HG03095 (cell line): ENCODE data around the gene MSI2.

Experiments
- ATAC-seq: cut with Tn5 transposase; IDR thresholded peaks from one replicate; pipeline ENCODE4 v1.9.1; 2021; ENCODE audit warnings: moderate library complexity; ENCODE audit not compliant: unreplicated experiment

The MSI2 gene

DNA sequence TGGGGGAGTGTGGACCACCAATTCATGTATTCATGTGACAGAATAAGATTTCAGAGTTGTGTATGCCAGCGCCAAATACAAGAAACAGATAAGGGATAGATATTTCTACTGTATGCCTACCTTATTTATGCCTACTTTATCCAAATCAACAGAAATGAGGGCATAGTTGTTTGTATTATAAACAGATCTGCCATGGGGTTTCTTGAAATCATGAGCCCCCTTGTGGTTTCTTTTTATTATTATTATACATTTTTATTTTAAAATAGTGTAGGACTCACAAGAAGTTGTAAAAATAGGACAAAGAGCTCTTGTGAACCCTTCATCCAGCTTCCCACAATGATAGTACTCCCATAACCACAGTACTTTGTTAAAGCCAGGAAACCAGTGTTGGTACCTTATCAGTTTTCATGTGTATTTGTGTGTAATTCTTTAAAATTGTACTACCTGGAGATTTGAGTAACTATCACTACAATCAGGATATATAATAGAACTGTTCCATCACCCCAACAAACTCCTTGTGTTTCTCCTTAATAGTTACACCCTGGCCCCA, 259.4 kb downstream of the MSI2 start:
- no peak for ATAC-seq

DNA sequence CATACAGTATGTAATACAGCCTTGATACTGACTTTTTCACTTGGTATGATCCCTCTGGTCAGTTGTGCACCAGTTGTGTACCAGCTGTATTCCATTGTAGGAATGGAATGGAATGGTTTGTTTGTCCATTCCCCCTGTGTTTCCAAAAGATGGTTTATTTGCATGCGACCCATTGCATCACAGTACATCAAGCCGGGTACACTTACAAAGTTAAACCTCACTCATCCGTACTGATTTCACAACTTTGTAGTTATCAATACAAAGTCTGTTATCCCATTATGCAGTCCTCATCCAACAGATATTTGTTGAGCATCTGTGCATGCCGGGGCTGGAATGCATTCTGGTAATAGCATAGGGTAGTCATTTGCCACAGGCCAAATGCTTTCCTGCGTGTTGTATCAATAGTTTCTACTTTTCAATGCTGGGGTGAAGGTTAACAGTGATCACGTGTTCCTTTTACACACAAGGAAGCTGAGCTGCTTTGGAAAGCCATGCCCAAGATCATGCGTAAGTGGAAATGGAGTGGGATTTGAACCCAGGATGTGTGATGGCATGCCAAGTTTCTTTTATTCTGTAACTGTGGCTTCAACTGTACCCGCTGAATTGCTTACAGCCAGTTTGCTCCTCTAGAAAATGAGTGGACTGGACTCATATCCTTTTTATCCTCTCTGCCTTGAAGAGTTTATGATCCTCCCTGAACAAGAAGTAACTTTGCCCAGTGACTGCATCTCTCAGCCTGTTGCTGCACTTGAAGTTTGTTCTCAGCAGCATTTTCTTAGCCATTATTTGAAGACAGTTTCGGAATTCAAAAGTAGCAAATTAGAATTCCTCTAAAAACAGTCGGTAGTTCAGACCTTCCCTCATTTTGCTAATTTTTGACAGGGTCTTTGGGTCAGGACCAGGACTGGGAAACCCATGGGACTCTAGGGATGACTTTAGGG, 260.2 kb downstream of the MSI2 start:
- no peak for ATAC-seq

DNA sequence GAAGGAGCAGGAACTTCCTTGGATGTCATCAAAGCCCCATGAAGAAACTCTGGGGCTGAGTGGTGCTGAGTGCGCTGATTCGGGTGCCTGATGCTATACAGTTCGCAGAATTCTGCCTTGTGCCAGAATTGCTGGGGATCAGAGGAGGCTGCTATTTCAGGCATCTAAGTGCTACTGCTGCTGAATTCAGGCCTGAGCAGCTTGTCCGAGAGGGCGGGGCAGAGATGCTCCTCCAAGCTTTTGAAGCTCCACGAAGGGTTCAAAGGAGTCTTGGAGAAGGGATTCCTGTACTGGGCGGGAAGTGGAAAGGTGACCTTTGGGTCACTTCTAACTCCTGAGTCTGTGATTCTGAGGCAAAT, 260.9 kb downstream of the MSI2 start:
- no peak for ATAC-seq

DNA sequence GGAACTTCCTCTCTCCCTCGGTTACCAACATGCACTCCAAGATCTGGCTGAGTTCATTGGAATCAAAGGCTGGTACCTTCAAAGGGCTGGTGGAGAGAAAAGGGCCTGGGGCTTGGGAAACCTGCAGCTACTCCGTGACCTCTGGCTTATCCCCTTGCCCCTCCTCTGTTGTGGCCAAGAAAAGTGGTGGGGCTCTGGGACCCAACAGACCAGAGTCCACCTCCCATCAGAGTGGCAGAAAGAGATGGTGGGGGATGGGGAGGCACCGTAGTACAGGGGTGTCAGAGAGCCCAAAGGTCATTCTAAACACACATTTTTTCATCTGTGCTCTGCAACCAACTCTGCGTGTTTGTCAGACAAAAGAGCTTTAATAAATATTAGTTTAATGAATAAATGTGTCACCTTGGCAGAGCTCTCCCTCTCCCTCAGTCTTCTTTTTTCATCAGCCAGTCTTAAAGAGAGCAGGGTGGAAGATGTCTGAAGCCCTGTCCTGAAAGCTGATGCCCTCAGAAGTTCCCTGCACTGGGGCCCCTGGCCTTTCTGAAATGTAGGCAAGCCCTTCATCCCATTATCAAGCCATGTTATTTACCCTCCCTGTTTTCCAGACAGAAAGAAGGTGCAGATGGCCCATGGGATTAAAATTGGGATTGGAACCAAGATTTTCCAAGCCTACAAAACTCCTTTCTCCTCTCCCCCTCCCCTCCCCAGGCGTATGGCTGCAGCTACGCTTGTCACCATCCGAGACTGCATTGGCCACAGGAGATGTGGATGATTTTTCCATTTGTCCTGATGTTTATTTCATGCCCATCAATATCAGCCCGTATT, 261.5 kb downstream of the MSI2 start:
- ATAC-seq, result no peak

DNA sequence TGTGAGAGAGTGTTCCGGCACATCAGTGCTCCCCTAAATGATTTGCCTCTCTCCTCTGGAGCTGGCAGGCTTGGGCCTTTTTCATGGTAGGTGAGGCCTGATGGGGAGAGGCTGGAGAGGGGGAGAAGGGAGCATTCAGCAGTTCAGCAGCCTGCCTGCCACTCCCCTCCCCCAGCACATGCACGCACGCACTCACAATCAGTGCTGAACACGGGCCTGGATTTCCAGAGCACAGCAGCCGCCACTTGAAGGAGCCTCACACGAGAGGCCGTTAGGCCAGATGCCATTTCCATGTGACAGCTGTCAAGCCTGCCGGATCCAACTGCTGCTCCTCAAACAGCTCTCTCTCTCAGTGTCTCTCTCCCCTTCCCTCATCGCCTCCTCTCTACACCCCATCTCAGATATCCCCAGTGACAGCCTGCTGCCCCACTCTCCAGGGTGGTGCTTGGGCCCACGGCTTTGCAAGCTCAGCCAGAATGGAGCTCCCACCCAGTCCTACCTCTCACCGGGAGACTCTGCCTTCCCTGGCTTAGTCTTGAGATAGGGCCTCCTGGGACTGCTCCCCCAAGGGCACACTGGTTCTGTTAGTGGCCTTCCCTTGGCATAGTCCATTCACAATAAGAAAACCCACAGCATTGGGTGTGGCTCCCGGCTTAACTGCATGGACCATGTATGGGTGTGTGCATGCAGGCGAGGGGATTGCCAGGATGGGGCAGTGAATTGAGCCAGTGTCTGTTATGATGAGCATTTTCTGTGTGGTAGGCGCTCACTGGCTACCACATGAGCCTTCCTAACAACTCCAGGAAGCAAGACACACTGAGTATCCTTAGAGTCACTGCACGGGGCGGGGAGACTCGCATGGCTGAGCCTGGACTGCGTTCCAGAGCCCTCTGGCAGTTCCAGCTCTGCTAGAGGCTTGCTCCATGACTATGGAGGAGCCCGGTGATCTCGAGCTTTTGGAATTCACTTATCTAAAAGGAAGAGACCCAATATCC, 262.6 kb downstream of the MSI2 start:
- ATAC-seq, result no peak

DNA sequence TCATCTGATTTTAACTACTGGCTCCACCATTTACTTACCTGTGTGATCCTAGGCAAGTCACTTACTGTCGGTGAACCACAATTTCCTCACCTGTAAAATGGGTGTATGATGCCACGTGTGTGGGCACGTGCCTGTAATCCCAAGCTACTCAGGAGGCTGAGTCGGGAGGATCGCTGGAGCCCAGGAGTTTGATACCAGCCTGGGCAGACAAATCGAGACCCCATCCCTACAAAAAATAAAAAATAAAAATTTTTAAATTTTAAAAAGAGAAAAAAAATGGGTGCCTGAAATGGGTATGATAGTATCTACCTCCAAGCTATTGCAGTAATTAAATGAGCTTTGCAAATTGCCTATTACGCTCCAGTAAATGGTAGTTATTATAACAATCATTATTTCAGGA, 263.5 kb downstream of the MSI2 start:
- no peak for ATAC-seq

DNA sequence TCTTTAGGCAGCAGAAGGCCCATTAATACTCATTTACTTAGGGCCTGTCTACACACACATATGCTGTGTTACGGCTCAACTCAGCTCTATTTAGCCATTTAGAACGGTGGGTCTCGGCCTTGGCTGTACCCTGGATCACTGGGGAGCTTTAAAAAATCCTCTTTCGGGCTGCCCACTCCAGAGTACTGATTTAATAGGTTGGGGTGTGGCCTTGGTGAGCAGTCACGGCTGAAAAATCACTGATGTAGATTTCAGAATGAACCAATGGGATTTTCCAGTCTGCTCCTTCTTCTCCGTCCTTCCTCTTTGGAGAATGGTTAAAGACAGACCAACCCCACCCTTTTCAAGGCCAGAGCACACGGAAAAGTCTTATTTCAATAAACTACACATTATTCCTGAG, 265.3 kb downstream of the MSI2 start:
- ATAC-seq, result no peak

DNA sequence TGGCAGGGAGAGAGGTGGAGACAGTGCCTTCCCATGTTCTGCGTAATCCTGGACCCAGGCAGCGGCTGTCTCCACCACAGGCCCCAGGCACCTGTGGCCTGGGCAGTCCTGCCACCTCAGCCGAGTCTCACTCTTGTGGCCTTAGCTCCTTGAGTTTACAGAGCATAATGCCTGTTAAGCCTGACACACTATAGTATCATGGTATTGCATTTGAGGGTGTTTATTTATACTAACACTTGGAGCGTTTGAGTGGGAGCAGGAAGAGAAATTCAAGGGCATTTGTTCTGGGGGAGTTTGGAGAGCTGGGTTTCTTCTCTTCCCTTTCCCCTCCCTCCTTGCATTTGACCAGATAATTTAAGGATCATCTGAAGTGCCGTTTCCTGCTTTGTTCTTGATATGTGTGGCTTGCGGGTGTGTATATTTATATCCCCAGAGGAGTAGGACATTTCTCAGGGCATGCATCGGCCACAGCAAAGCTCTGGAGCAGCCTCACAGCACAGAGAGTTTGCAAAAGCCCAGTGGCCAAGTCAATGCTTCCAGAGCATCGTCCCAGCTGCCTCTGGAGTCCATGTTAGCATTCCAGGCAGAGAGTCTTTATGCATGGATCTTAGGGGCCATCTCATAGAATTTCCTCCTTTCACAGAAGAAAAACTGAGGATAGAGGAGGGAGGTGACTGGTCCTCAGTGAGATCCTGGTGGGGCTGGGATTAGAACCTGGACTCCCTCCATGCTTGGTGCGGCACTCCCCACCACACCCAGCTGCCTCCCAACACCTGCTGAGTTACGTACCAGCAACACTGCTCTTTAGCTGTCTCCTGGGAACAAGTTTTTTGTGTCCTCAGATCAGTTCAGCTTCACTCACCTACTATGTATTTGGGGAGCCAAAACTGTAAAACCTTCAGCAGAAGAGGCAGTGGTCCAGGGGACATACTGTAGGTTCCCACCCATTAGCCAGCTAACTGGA, 266.0 kb downstream of the MSI2 start:
- no peak for ATAC-seq

DNA sequence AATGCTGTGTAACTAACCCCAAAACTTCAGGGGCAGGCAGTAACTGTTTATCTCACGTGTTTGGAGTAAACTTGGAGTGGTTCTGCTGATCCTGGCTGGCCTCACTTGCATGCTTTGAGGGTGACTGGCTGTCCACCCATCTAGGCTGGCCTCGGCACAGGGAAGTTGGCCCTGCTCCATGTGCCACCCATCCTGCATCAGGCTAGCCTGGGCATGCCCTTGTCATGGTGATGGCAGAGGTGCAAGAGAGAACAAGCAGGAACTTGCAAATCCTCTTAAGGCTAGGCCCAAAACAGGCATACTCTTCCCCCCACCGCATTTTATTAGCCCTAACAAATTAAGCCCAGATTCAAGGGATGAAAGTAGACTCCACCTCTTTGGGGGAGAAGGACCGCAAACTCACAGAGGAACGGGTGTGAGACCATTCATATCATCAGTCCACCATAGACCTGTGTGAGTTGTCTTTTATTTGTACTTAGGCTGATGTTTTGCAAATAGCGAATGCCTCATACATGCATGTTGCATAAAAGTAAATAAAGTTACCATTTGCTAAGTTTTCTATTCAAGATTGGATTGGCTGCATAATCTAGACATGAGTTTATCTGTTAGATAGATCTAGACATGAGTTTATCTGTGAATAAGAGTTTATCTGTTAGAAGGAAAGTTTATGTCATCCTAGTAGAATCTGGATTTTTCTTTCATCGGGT, 267.8 kb downstream of the MSI2 start:
- no peak for ATAC-seq

DNA sequence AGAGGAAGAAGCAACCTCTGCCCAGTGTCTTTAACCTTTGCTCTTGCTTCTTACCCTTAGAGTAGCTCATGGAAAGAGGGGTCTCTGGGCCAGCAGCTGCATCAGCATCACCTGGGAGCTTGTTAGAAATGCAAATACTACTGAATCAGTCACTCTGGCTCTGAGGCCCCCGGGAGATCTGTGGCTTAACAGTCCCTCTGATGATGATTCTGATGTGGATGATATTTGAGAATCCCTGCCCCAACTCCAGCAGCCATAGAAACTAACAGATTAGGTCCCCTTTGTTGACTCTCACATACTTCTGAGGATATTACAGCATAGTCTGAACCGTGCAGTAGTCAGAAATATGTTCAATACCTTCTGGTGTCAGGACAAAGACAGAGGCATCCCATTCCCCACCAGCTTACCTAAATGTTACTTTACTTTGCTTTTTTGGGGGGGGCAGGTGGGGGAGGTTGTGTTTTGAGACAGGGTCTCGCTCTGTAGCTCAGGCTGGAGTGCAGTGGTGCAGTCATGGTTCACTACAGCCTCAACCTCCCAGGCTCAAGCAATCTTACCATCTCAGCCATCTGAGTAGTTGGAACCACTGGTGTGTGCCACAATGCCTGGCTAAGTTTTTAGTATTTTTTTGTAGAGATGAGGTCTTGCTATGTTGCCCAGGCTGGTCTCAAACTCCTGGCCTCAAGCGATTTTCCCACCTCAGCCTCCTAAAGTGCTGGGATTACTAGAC, 268.7 kb downstream of the MSI2 start:
- ATAC-seq, result no peak

DNA sequence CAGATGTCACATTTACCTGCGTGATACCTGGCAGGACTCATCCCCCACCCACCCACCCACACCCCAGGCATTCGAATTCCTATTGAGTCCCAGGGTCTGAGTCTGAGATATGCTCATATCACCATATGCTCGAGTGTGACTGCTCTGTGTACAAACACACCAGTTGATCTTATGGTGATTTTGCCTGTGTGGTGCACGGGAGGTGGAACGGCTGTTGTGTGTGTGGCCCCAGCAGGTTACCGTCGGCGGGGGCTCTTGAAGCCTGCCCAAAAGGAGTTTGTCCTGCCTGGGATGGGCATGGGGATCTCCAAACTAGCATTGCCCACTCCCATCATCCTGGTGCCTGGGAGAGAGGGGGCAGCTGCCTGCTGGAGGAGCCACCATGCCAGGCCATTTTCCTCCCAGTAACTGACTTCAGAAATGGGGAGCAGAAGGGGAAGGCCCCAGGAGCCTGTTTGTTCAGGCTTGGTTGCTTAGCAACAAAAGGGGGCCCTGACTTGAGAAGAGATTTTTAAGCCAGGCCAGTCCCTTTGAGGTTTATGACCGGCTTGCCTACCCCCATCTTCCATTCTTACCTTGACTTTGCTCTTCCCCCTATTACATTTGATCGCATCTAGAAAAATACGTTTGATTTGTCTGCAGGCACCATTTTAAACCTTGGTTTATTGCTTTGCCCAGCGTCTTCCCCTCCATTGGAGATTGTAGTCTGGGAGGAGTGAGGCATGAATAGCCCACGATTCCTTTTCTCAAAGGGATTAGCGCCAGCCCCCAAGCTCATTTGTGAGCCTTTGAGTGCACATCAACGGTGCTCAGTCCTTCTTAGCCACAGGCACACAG, 271.1 kb downstream of the MSI2 start:
- ATAC-seq, result no peak

DNA sequence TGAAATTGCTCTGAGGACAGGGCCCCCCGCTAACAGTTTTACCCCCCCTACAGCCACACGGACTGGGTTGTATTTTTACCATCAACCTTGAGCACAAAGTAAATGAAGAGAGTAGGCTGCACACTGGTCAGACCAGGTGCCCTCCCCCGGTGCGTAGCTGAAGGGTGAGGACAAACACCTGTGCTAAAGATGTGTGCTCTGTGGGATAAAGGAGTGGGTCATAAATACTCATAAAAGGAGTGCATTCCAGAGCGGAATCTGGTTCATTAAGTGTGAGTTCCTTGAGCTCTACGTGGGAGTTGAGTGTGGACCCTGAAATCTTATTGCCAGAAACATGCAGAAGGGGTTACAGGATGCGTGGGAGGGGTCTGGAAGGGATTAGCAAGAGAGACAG, 271.7 kb downstream of the MSI2 start:
- ATAC-seq, result no peak

DNA sequence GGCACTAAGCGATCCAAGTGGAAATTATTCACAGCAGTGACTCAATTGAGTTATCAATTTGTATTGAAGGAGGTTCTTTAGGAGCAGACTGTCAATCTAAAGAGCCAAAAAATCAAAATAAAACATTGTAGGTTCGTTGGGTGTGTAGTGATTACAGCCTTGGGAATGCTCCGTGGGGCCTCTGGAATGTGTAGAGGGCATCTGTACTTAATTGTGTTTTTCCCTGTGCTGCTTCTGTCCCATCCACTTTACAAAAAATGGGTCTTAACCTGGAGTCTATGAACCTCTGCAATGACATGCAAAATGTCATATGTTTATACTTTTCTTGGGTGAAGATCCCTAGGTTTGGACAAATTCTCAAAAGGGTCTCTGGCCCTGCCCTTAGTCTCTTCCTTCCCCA, 273.7 kb downstream of the MSI2 start:
- no peak for ATAC-seq

DNA sequence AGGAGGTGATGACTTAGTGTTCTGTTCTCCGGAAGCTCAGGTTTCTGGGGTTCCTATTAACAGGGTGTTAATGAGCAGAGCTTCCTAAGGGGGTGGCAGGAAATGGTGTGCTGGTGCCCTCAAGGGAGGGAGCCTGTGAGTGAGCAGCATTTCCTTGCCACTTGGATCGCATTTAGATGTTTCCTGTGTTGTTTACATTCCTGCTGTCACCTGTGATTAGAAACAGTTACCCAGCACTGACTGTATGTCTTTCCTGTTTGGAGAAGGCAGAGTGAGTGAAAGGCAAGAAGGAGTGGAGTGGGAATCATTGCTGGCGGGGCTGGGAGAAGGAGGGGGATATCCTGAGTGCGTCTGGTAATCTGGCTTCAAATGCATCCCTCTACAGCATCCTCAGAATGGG, 274.2 kb downstream of the MSI2 start:
- ATAC-seq, result no peak

DNA sequence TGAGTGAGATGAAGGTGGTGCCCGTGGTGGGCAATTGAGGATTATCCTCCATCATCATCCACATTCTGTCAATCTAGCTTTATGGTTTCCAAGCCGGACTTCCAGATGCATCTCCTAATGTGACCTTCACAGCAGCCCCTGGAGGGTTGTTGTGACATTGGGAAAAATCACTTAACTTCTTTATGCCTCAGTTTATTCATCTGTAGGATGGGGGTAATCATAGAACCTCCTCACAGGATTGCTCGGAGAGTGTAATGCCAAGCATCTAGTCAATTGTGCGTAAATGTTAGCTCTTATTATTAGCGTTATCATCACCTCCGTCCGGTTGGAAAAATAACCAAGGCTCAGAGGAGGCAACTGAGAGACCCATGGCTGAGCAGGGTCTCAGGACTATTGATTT, 274.8 kb downstream of the MSI2 start:
- no peak for ATAC-seq

DNA sequence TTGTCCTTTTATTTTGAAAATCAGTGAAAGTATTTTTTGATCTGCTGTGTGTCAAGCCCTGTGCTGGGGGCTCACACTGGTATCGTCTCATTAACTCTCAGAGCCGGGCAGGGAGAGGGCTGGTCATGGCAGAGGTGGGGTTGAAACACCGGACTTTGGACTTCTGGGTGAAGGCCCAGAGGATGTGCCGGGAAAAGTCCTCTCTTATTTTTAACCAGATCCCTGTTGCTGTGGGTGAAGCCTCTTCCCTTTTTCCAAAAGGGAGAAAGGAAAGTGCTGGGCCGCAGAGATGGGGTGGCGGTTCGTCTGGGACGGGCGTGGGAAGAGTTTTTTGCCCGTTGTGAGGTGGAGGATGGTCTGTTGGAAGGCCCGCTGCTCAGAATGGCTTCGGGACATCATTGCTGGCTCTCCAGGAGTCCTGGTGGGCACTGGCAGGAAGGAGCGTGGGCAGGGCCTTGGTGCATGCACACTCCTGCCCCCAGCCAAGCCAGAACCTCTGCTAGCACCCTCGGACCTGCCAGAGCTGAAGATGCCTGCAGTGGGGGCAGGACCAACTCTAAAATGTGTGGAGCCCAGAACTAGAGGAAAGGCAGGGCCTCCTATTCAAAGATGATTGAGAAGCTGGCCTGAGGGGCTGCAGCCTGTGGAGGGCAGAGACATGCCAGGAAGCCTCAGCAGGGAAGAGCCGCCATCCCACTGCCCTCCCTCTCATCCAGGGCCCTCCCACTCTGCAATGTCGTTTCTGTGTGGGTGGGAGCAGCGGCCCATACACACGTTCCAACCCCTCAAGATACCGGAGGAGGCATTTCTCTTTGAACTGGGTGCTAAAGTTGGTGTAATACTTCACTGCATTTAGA, 275.6 kb downstream of the MSI2 start:
- no peak for ATAC-seq
